ENCODE results near the gene LRPAP1.

Gene LRPAP1

GRCh38 chr4:3471098-3471760 lies 61.0 kb downstream of the LRPAP1 start:
- DNase-seq (ENCODE audit: low read depth, low spot score): no peak
- Histone ChIP-seq H3K27me3 (ENCODE audit: insufficient read depth, insufficient read length) (peaks cover 91% of the 10 kb centered on the region), H3K4me1 (ENCODE audit: insufficient read depth, insufficient read length) (peaks cover 16% of the 10 kb centered on the region), H3K4me3 (ENCODE audit: insufficient read length, low read depth) (no peak overlapping the region), H3K36me3 (ENCODE audit: insufficient read depth, insufficient read length, low read length) (no peaks in the 10 kb centered on the region), H3K9ac (ENCODE audit: insufficient read length, low read depth) (no peak overlapping the region), H3K9me3 (ENCODE audit: insufficient read depth, low read length) (no peaks in the 10 kb centered on the region)
- TF ChIP-seq YY1 (IDR thresholded peaks at IDR 0.05; ENCODE audit: insufficient read depth, insufficient read length) (no peak), ZNF274 (IDR thresholded peaks at IDR 0.05; ENCODE audit: low read depth, low read length) (no peak), SUZ12 (IDR thresholded peaks at IDR 0.05; ENCODE audit: extremely low read depth, insufficient read depth, insufficient read length) (no peak)

GRCh38 chr4:3470244-3471097 lies 61.8 kb downstream of the LRPAP1 start:
- no peak for DNase-seq (ENCODE audit: low read depth, low spot score)
- no peaks in the 10 kb centered on the region for H3K9me3 ChIP-seq (ENCODE audit: insufficient read depth, low read length)
- peaks cover 91% of the 10 kb centered on the region for H3K27me3 ChIP-seq (ENCODE audit: insufficient read depth, insufficient read length)
- H3K4me1 ChIP-seq (ENCODE audit: insufficient read depth, insufficient read length): peaks cover 23% of the 10 kb centered on the region
- no peak for TF ChIP-seq SUZ12 (IDR thresholded peaks at IDR 0.05; ENCODE audit: extremely low read depth, insufficient read depth, insufficient read length)
- TF ChIP-seq ZNF274 (IDR thresholded peaks at IDR 0.05; ENCODE audit: low read depth, low read length): no peak
- no peak for TF ChIP-seq YY1 (IDR thresholded peaks at IDR 0.05; ENCODE audit: insufficient read depth, insufficient read length)
- H3K9ac ChIP-seq (ENCODE audit: insufficient read length, low read depth): no peak overlapping the region
- H3K36me3 ChIP-seq (ENCODE audit: insufficient read depth, insufficient read length, low read length): no peaks in the 10 kb centered on the region
- H3K4me3 ChIP-seq (ENCODE audit: insufficient read length, low read depth): no peak overlapping the region

GRCh38 chr4:3469386-3470243 lies 62.6 kb downstream of the LRPAP1 start:
- Histone ChIP-seq H3K4me3 (ENCODE audit: insufficient read length, low read depth) (no peak overlapping the region), H3K4me1 (ENCODE audit: insufficient read depth, insufficient read length) (peaks cover 23% of the 10 kb centered on the region), H3K9me3 (ENCODE audit: insufficient read depth, low read length) (no peaks in the 10 kb centered on the region), H3K36me3 (ENCODE audit: insufficient read depth, insufficient read length, low read length) (no peaks in the 10 kb centered on the region), H3K9ac (ENCODE audit: insufficient read length, low read depth) (peak overlapping the region; percentile 21), H3K27me3 (ENCODE audit: insufficient read depth, insufficient read length) (peaks cover 91% of the 10 kb centered on the region)
- TF ChIP-seq SUZ12 (IDR thresholded peaks at IDR 0.05; ENCODE audit: extremely low read depth, insufficient read depth, insufficient read length): no peak
- no peak for TF ChIP-seq ZNF274 (IDR thresholded peaks at IDR 0.05; ENCODE audit: low read depth, low read length)
- no peak for TF ChIP-seq YY1 (IDR thresholded peaks at IDR 0.05; ENCODE audit: insufficient read depth, insufficient read length)
- no peak for DNase-seq (ENCODE audit: low read depth, low spot score)

GRCh38 chr4:3468804-3469203 lies 63.4 kb downstream of the LRPAP1 start:
- no peaks in the 10 kb centered on the region for H3K36me3 ChIP-seq (ENCODE audit: insufficient read depth, insufficient read length, low read length)
- H3K4me3 ChIP-seq (ENCODE audit: insufficient read length, low read depth): no peak overlapping the region
- no peak for DNase-seq (ENCODE audit: low read depth, low spot score)
- H3K27me3 ChIP-seq (ENCODE audit: insufficient read depth, insufficient read length): peaks cover 91% of the 10 kb centered on the region
- peaks cover 23% of the 10 kb centered on the region for H3K4me1 ChIP-seq (ENCODE audit: insufficient read depth, insufficient read length)
- H3K9ac ChIP-seq (ENCODE audit: insufficient read length, low read depth): no peak overlapping the region
- TF ChIP-seq SUZ12 (IDR thresholded peaks at IDR 0.05; ENCODE audit: extremely low read depth, insufficient read depth, insufficient read length) (no peak), ZNF274 (IDR thresholded peaks at IDR 0.05; ENCODE audit: low read depth, low read length) (no peak), YY1 (IDR thresholded peaks at IDR 0.05; ENCODE audit: insufficient read depth, insufficient read length) (no peak)
- no peaks in the 10 kb centered on the region for H3K9me3 ChIP-seq (ENCODE audit: insufficient read depth, low read length)

- H3K4me3 ChIP-seq (ENCODE audit: insufficient read length, low read depth): no peak overlapping the region
- H3K9me3 ChIP-seq (ENCODE audit: insufficient read depth, low read length): no peaks in the 10 kb centered on the region
- H3K36me3 ChIP-seq (ENCODE audit: insufficient read depth, insufficient read length, low read length): no peaks in the 10 kb centered on the region
- no peak overlapping the region for H3K9ac ChIP-seq (ENCODE audit: insufficient read length, low read depth)
- H3K27me3 ChIP-seq (ENCODE audit: insufficient read depth, insufficient read length): peaks cover 88% of the 10 kb centered on the region
- H3K4me1 ChIP-seq (ENCODE audit: insufficient read depth, insufficient read length): peaks cover 23% of the 10 kb centered on the region
- no peak for DNase-seq (ENCODE audit: low read depth, low spot score)
- no peak for TF ChIP-seq SUZ12 (IDR thresholded peaks at IDR 0.05; ENCODE audit: extremely low read depth, insufficient read depth, insufficient read length)
- TF ChIP-seq ZNF274 (IDR thresholded peaks at IDR 0.05; ENCODE audit: low read depth, low read length): no peak
- TF ChIP-seq YY1 (IDR thresholded peaks at IDR 0.05; ENCODE audit: insufficient read depth, insufficient read length): no peak
Measured at GRCh38 chr4:3468154-3468553, 64.1 kb downstream of the LRPAP1 start.

- DNase-seq (ENCODE audit: low read depth, low spot score): no peak
- H3K4me3 ChIP-seq (ENCODE audit: insufficient read length, low read depth): no peak overlapping the region
- H3K27me3 ChIP-seq (ENCODE audit: insufficient read depth, insufficient read length): peaks cover 88% of the 10 kb centered on the region
- H3K9ac ChIP-seq (ENCODE audit: insufficient read length, low read depth): no peak overlapping the region
- H3K9me3 ChIP-seq (ENCODE audit: insufficient read depth, low read length): no peaks in the 10 kb centered on the region
- no peaks in the 10 kb centered on the region for H3K36me3 ChIP-seq (ENCODE audit: insufficient read depth, insufficient read length, low read length)
- TF ChIP-seq YY1 (IDR thresholded peaks at IDR 0.05; ENCODE audit: insufficient read depth, insufficient read length): no peak
- H3K4me1 ChIP-seq (ENCODE audit: insufficient read depth, insufficient read length): peaks cover 22% of the 10 kb centered on the region
Measured at GRCh38 chr4:3467601-3468031, 64.6 kb downstream of the LRPAP1 start.

All from NT2/D1 (cell line).